SK-N-MC (cell line): ENCODE data around the gene MYZAP.

Experiments used
- DNase-seq: peaks from one replicate; pipeline ENCODE4 v3.0.0-alpha.2; 2011; ENCODE audit warnings: low read depth, low spot score
- H3K27ac ChIP-seq: fragments of 200-600 bp; sonication (generic); 2 replicates; pipeline ENCODE4 v1.5.1; 2016; ENCODE audit warnings: mixed run types
- H3K36me3 ChIP-seq: fragments of 200-600 bp; sonication (generic); 2 replicates; pipeline ENCODE4 v1.6.1; 2017; ENCODE audit warnings: antibody characterized with exemption, low read length, mixed read lengths; ENCODE audit not compliant: insufficient read depth
- H3K4me3 ChIP-seq: fragments of 200-600 bp; sonication (generic); 2 replicates; pipeline ENCODE4 v1.5.1; 2016
- H3K9ac ChIP-seq: fragments of 200-600 bp; sonication (generic); 2 replicates; pipeline ENCODE4 v1.8.0; 2017; ENCODE audit warnings: mixed run types, mixed read lengths; ENCODE audit not compliant: insufficient read length
- H3K9me3 ChIP-seq: fragments of 200-600 bp; sonication (generic); 2 replicates; pipeline ENCODE4 v1.6.1; 2017; ENCODE audit warnings: low read depth, mild to moderate bottlenecking, antibody characterized with exemption, low read length, moderate library complexity, mixed read lengths
- EZH2 ChIP-seq: fragments of 200-600 bp; sonication (generic); IDR thresholded peaks from one replicate; pipeline ENCODE4 v1.6.1; 2017; ENCODE audit warnings: antibody characterized with exemption
- FOXP2 ChIP-seq: optimal IDR thresholded peaks from 2 replicates; pipeline ENCODE3; 2011; ENCODE audit warnings: mild to moderate bottlenecking, moderate library complexity; ENCODE audit not compliant: insufficient read depth; ENCODE audit errors: extremely low read length, control extremely low read depth
- POLR2AphosphoS5 ChIP-seq: IDR thresholded peaks from 2 replicates; pipeline ENCODE4 v1.6.1; 2012; ENCODE audit warnings: mild to moderate bottlenecking, low read depth, low read length, borderline replicate concordance

MYZAP gene

DNA sequence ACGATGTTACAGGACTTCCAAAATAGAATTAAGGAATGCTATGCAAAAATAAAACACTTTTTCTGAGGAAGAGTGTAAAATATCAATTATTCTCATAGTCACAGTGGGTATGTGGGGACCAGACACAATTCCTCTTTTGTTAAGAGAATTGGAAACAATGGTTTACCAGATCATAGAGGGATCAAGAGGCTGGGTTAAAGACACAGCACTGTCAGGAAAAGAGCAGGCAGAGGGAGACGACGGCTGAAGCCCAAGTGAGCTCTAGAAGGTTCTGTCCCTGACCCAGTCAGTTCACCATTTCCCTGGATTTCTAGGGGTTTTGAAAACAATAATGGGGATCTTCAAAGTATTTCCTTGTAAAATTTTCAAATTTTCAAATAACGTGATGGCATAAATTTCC lies 60.8 kb downstream of the MYZAP start:
- no peak overlapping the region for H3K27ac ChIP-seq
- no peak for DNase-seq
- no peak for TF ChIP-seq FOXP2
- no peak for TF ChIP-seq EZH2
- TF ChIP-seq POLR2AphosphoS5 = no peak
- no peaks in the 10 kb centered on the region for H3K36me3 ChIP-seq
- H3K4me3 ChIP-seq = no peak overlapping the region
- no peak overlapping the region for H3K9ac ChIP-seq
- no peaks in the 10 kb centered on the region for H3K9me3 ChIP-seq

GRCh38 chr15:57654153-57654852 lies 62.6 kb downstream of the MYZAP start:
- no peak overlapping the region for H3K27ac ChIP-seq
- no peaks in the 10 kb centered on the region for H3K36me3 ChIP-seq
- H3K9ac ChIP-seq = no peak overlapping the region
- no peaks in the 10 kb centered on the region for H3K9me3 ChIP-seq
- H3K4me3 ChIP-seq = no peak overlapping the region
- TF ChIP-seq EZH2 (no peak), POLR2AphosphoS5 (no peak), FOXP2 (no peak)
- no peak for DNase-seq

- Histone ChIP-seq H3K9me3 (no peaks in the 10 kb centered on the region), H3K27ac (no peak overlapping the region), H3K4me3 (no peak overlapping the region), H3K36me3 (no peaks in the 10 kb centered on the region), H3K9ac (no peak overlapping the region)
- no peak for DNase-seq
- TF ChIP-seq EZH2 = no peak
- no peak for TF ChIP-seq FOXP2
- no peak for TF ChIP-seq POLR2AphosphoS5
Observed at GRCh38 chr15:57655053-57655452, 63.3 kb downstream of the MYZAP start.

DNA sequence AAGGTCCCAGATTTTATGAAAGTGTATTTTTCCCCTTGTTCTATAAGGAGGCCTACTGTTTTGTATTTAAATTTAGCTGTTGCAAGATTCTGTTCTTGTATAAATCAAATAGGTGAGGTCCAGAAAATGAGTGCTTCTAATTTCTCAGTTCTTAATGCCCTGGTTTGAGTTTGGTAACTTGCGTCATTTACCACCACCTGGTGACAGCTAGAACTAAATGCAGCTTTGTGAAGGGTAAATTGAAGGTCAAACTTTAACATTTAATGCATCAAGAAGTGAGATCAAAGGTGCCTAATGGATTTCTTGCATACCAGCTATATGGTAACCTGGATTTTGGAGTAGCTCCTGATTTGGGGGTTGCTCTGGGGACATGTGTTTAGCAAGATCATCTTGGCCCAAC lies 64.1 kb downstream of the MYZAP start:
- no peaks in the 10 kb centered on the region for H3K36me3 ChIP-seq
- no peak overlapping the region for H3K27ac ChIP-seq
- no peaks in the 10 kb centered on the region for H3K9me3 ChIP-seq
- no peak for DNase-seq
- no peak overlapping the region for H3K4me3 ChIP-seq
- no peak overlapping the region for H3K9ac ChIP-seq
- TF ChIP-seq POLR2AphosphoS5 (no peak), FOXP2 (no peak), EZH2 (no peak)

GRCh38 chr15:57656434-57656833 lies 64.7 kb downstream of the MYZAP start:
- no peak for TF ChIP-seq FOXP2
- TF ChIP-seq EZH2 = no peak
- TF ChIP-seq POLR2AphosphoS5 = no peak
- Histone ChIP-seq H3K9me3 (no peaks in the 10 kb centered on the region), H3K4me3 (no peak overlapping the region), H3K27ac (no peak overlapping the region), H3K36me3 (no peaks in the 10 kb centered on the region), H3K9ac (no peak overlapping the region)
- no peak for DNase-seq

DNA sequence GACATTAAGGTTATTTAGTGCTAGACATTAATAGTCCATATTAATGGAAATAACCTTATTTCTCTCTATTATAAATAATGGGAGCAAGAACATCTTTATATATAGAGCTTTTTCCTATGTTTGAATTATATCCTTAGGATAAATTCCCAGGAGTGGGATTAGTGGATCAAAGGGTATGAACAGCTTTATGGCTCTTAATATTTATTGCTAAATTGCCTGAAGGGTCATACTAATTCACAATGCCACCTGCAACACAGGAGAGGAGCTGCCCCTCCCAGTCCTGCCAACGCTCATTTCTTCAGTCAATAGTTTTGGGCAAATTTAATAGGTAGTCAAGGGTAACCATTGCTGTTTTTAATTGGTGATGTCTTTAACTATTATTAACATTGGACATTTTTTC lies 65.9 kb downstream of the MYZAP start:
- H3K9me3 ChIP-seq = no peaks in the 10 kb centered on the region
- H3K27ac ChIP-seq = no peak overlapping the region
- no peak overlapping the region for H3K9ac ChIP-seq
- no peak for TF ChIP-seq EZH2
- TF ChIP-seq FOXP2 = no peak
- TF ChIP-seq POLR2AphosphoS5 = no peak
- H3K4me3 ChIP-seq = no peak overlapping the region
- no peaks in the 10 kb centered on the region for H3K36me3 ChIP-seq
- DNase-seq = no peak

DNA sequence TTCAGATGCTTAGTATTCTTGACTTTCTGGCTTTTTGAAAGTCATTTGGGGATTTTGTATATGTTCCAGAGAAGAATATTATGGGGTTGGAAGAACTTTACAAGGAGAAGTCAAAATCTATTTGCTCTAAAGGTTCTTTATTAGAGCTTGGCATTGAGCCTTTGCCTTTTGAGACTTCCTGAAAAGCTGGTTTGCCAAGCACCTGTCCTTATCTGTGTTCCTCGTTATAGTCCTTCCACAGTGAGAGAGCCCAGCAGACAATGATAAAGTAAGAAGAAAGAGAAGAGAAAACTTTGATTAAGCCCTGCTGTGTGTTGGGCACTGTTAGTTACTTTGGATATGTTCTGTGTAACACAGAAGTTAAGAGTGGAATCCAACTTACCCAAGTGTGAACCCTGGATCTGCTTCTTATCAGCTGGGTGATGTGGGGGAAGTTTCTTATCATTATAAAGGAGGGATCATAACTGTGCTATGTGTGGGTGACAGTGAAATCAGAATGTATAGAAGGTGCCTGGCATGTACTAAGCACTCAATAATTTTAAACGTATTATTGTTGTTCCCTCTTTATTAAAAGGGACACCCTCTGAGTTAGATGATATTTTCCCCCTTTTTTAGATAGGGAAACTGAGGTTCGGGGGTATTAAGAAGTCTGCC lies 70.5 kb downstream of the MYZAP start:
- TF ChIP-seq POLR2AphosphoS5 = no peak
- H3K9ac ChIP-seq = no peak overlapping the region
- H3K36me3 ChIP-seq = no peaks in the 10 kb centered on the region
- H3K27ac ChIP-seq = no peak overlapping the region
- H3K9me3 ChIP-seq = no peaks in the 10 kb centered on the region
- no peak overlapping the region for H3K4me3 ChIP-seq
- no peak for DNase-seq

DNA sequence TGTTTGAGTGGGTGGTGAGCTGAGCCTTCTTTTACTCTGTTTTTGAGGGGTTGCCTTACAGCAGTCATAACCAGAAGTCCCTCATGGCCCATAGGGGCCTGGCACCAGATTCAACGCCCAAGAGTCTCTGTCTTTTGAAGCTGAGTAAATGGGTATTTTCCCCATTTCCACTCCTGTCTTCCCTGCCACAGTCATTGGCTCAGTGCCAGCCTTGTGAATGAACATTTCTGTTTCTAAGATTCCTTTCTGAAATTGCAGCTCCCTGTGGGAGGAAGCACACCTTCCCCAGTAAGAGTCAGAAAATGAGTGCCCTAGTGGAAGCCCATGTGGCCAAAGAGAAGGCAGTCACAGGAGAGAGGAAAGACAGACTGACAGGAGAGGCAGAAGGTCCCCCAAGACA lies 71.1 kb downstream of the MYZAP start:
- TF ChIP-seq POLR2AphosphoS5 (no peak), FOXP2 (no peak), EZH2 (no peak)
- Histone ChIP-seq H3K36me3 (no peaks in the 10 kb centered on the region), H3K9ac (no peak overlapping the region), H3K4me3 (no peak overlapping the region), H3K9me3 (no peaks in the 10 kb centered on the region), H3K27ac (no peak overlapping the region)
- no peak for DNase-seq
